ENCODE data around the gene DDX20.
A peak's percentile ranks its signal among the peaks of the same experiment; 100 is the strongest.
"Not testable (repeated sequence)": the region's sequence is repeated elsewhere in the genome, so short reads cannot be mapped to it uniquely, and the experiment has no call there.

Gene DDX20

GRCh38 chr1:111734426-111734825 is 21.3 kb upstream of the DDX20 start:
- no peak for DNase-seq

- no peak for DNase-seq
Measured at GRCh38 chr1:111734856-111735255, 20.8 kb upstream of the DDX20 start.

GRCh38 chr1:111735321-111735720 is 20.4 kb upstream of the DDX20 start:
- DNase-seq: no peak

- DNase-seq: no peak
Measured at GRCh38 chr1:111735858-111736544, 19.7 kb upstream of the DDX20 start.

- DNase-seq: no peak
Measured at GRCh38 chr1:111736548-111737215, 19.0 kb upstream of the DDX20 start.

- DNase-seq: no peak
Measured at GRCh38 chr1:111737216-111738132, 18.2 kb upstream of the DDX20 start.

- no peak for DNase-seq
Measured at GRCh38 chr1:111738133-111738435, 17.6 kb upstream of the DDX20 start.

GRCh38 chr1:111738436-111739193 is 17.1 kb upstream of the DDX20 start:
- peak; percentile 24 for DNase-seq

- peak; percentile 54 for DNase-seq
Measured at GRCh38 chr1:111739194-111739924, 16.3 kb upstream of the DDX20 start, which contains the start of gene INKA2. INKA2 (minus strand) TSS chr1:111739395; CDS start chr1:111739242, 153 bp downstream.

GRCh38 chr1:111739925-111740765 is 15.6 kb upstream of the DDX20 start:
- DNase-seq: no peak

GRCh38 chr1:111742292-111742691 is 13.4 kb upstream of the DDX20 start:
- not testable (repeated sequence) for DNase-seq

GRCh38 chr1:111742938-111743549 is 12.7 kb upstream of the DDX20 start:
- DNase-seq: no peak

GRCh38 chr1:111743679-111744101 is 12.0 kb upstream of the DDX20 start:
- no peak for DNase-seq

GRCh38 chr1:111745675-111746613 is 9.8 kb upstream of the DDX20 start:
- DNase-seq: no peak

GRCh38 chr1:111746614-111746999 is 9.1 kb upstream of the DDX20 start:
- no peak for DNase-seq

- DNase-seq: peak; percentile 50
Measured at GRCh38 chr1:111747282-111747734, 8.4 kb upstream of the DDX20 start.

- no peak for DNase-seq
Measured at GRCh38 chr1:111747947-111748346, 7.8 kb upstream of the DDX20 start.

GRCh38 chr1:111749628-111750027 is 6.1 kb upstream of the DDX20 start:
- DNase-seq: no peak

- DNase-seq: no peak
Measured at GRCh38 chr1:111750856-111751255, 4.8 kb upstream of the DDX20 start.

All from activated gamma-delta T cell treated with Interleukin-2 at 50 U/mL for 16 hours (primary cell).